Fibroblast of skin of left quadriceps (primary cell): ENCODE results near the gene PARD6G.
"Not testable (repeated sequence)": the region's sequence is repeated elsewhere in the genome, so short reads cannot be mapped to it uniquely, and the experiment has no call there.

Experiments
- DNase-seq, 2 experiments: peaks; one replicate each; pipeline ENCODE4 v3.0.0-alpha.2; 2013; ENCODE audit warnings: low read depth in 2 of 2

PARD6G gene

GRCh38 chr18:80247393-80247841 is at the start of gene PARD6G:
Gene PARD6G, minus strand, starts transcription at chr18:80247514. Its CDS starts 166 bp downstream, at chr18:80247348.
- peak; percentile 39 to 42 for DNase-seq

- DNase-seq = not testable (repeated sequence)
These were observed 15.1 kb upstream of the PARD6G start for GRCh38 chr18:80262241-80263033.

- no peak for DNase-seq
These were observed 12.3 kb upstream of the PARD6G start for GRCh38 chr18:80259610-80260009.

GRCh38 chr18:80258640-80259039 is 11.3 kb upstream of the PARD6G start:
- DNase-seq = no peak

- peak in 1 of 2 experiments; percentile 15 for DNase-seq
These were observed 10.5 kb upstream of the PARD6G start for GRCh38 chr18:80257579-80258543.

GRCh38 chr18:80254971-80255500 is 7.7 kb upstream of the PARD6G start:
- DNase-seq = no peak

GRCh38 chr18:80253871-80254492 is 6.7 kb upstream of the PARD6G start:
- DNase-seq = no peak

- DNase-seq = no peak
These were observed 5.9 kb upstream of the PARD6G start for GRCh38 chr18:80253236-80253635.

GRCh38 chr18:80252136-80252535 is 4.8 kb upstream of the PARD6G start:
- peak in 1 of 2 experiments; percentile 18 for DNase-seq

- no peak for DNase-seq
These were observed 4.4 kb upstream of the PARD6G start for GRCh38 chr18:80251700-80252099.

- DNase-seq = no peak
These were observed 3.5 kb upstream of the PARD6G start for GRCh38 chr18:80250740-80251364.

- no peak for DNase-seq
These were observed 2.1 kb upstream of the PARD6G start for GRCh38 chr18:80249217-80250093.

GRCh38 chr18:80246445-80247392 is 595 bp downstream of the PARD6G start:
- DNase-seq = no peak

GRCh38 chr18:80245781-80246444 is 1.4 kb downstream of the PARD6G start:
- DNase-seq = no peak

- DNase-seq = no peak
These were observed 2.2 kb downstream of the PARD6G start for GRCh38 chr18:80244956-80245730.

GRCh38 chr18:80244167-80244566 is 3.1 kb downstream of the PARD6G start:
- no peak for DNase-seq

- DNase-seq = no peak
These were observed 4.1 kb downstream of the PARD6G start for GRCh38 chr18:80243204-80243603.
